Neural cell (in vitro differentiated cells): Measurements from ENCODE around the gene OR2A2. TPM values are rescaled to one million over a fixed set of nuclear protein-coding genes. Genes with fewer than 3 reads are reported as not detected.

Experiments
- H2AFZ ChIP-seq: fragments of 200-600, 300-800 bp; sonication (generic), shearing (Covaris generic); 2 replicates; pipeline ENCODE4 v1.6.0; 2014; ENCODE audit warnings: low read depth, mild to moderate bottlenecking, antibody characterized with exemption, low read length, moderate library complexity
- H3F3A ChIP-seq: fragments of 200-600 bp; shearing (Covaris generic); 2 replicates; pipeline ENCODE4 v1.6.1; 2016; ENCODE audit warnings: mild to moderate bottlenecking, moderate library complexity, mixed read lengths, antibody characterized with exemption, low read length; ENCODE audit not compliant: insufficient read depth, poor library complexity, severe bottlenecking
- H3K27ac ChIP-seq: fragments of 200-600, 300-800 bp; sonication (generic), shearing (Covaris generic); 2 replicates; pipeline ENCODE4 v1.5.1; 2014; ENCODE audit warnings: mild to moderate bottlenecking, low read length, moderate library complexity
- H3K27me3 ChIP-seq: fragments of 300-800, 200-600 bp; sonication (generic), shearing (Covaris generic); 2 replicates; pipeline ENCODE4 v1.6.0; 2014; ENCODE audit warnings: mild to moderate bottlenecking, low read depth, low read length, moderate library complexity; ENCODE audit not compliant: insufficient read depth
- H3K36me3 ChIP-seq: fragments of 300-800, 200-600 bp; sonication (generic), shearing (Covaris generic); 2 replicates; pipeline ENCODE4 v1.5.1; 2014; ENCODE audit warnings: mild to moderate bottlenecking, antibody characterized with exemption, low read length, moderate library complexity; ENCODE audit not compliant: insufficient read depth
- H3K4me2 ChIP-seq: fragments of 300-800, 200-600 bp; sonication (generic), shearing (Covaris generic); 2 replicates; pipeline ENCODE4 v1.6.0; 2014; ENCODE audit warnings: mild to moderate bottlenecking, low read length
- H3K4me3 ChIP-seq: fragments of 300-800, 200-600 bp; sonication (generic), shearing (Covaris generic); 2 replicates; pipeline ENCODE4 v1.5.1; 2014; ENCODE audit warnings: mild to moderate bottlenecking, low read length, moderate library complexity
- H3K79me2 ChIP-seq: fragments of 200-600 bp; shearing (Covaris generic); replicated peaks from 2 replicates; pipeline ENCODE4 v1.6.0; 2014; ENCODE audit warnings: mild to moderate bottlenecking, low read length, moderate library complexity; ENCODE audit not compliant: insufficient read depth
- H3K9ac ChIP-seq: fragments of 300-800, 200-600 bp; sonication (generic), shearing (Covaris generic); 2 replicates; pipeline ENCODE4 v1.6.1; 2016; ENCODE audit warnings: mild to moderate bottlenecking, low read length, mixed read lengths
- H3K9me2 ChIP-seq: fragments of 200-600 bp; shearing (Covaris generic); 2 replicates; pipeline ENCODE4 v1.6.1; 2016; ENCODE audit warnings: mild to moderate bottlenecking, low read length, mixed read lengths; ENCODE audit not compliant: insufficient read depth
- H3K9me3 ChIP-seq: fragments of 200-600, 300-800 bp; sonication (generic), shearing (Covaris generic); 2 replicates; pipeline ENCODE4 v1.6.1; 2016; ENCODE audit warnings: mild to moderate bottlenecking, mixed run types, low read length, moderate library complexity, mixed read lengths
- H4K20me1 ChIP-seq: fragments of 200-600 bp; shearing (Covaris generic); 2 replicates; pipeline ENCODE4 v1.6.1; 2016; ENCODE audit warnings: mild to moderate bottlenecking, mixed run types; ENCODE audit not compliant: insufficient read depth
- EP300 ChIP-seq: fragments of 450-650 bp; conservative IDR thresholded peaks from 2 replicates; pipeline ENCODE4 v1.6.1; 2014; ENCODE audit warnings: antibody characterized with exemption, mild to moderate bottlenecking, moderate library complexity; ENCODE audit not compliant: poor library complexity, severe bottlenecking
- EZH2 ChIP-seq: fragments of 200-600, 300-800 bp; shearing (Covaris generic), sonication (generic); IDR thresholded peaks from 2 replicates; pipeline ENCODE4 v1.6.1; 2014; ENCODE audit warnings: antibody characterized with exemption, low read length, borderline replicate concordance, mild to moderate bottlenecking; ENCODE audit not compliant: insufficient read depth, poor library complexity, severe bottlenecking
- MXI1 ChIP-seq: fragments of 450-650 bp; conservative IDR thresholded peaks from 2 replicates; pipeline ENCODE4 v1.6.1; 2014; ENCODE audit warnings: antibody characterized with exemption, mild to moderate bottlenecking; ENCODE audit not compliant: poor library complexity, severe bottlenecking
- POLR2AphosphoS5 ChIP-seq: IDR thresholded peaks from 2 replicates; pipeline ENCODE4 v1.6.1; 2012
- RAD21 ChIP-seq: fragments of 450-650 bp; conservative IDR thresholded peaks from 2 replicates; pipeline ENCODE4 v1.6.1; 2014; ENCODE audit warnings: antibody characterized with exemption, mild to moderate bottlenecking, moderate library complexity
- SMC3 ChIP-seq: fragments of 450-650 bp; conservative IDR thresholded peaks from 2 replicates; pipeline ENCODE4 v1.6.1; 2014; ENCODE audit warnings: antibody characterized with exemption, mild to moderate bottlenecking, moderate library complexity; ENCODE audit not compliant: poor library complexity
- TAF1 ChIP-seq: IDR thresholded peaks from 2 replicates; pipeline ENCODE4 v1.6.1; 2012; ENCODE audit warnings: low read depth
- polyA plus RNA-seq: library from polyadenylated mRNA; depleted of rRNA; stranded (reverse); fragments of >200 nt; gene quantifications from 2 replicates; pipeline ENCODE4 v1.2.3, GENCODE V29; 2014
- TF ChIP-seq, protein P1 (sequence below): IDR thresholded peaks from 2 replicates; pipeline ENCODE4 v1.6.1; 2012; ENCODE audit warnings: borderline replicate concordance
- TF ChIP-seq, protein P2 (sequence below): fragments of 450-650 bp; IDR thresholded peaks from 2 replicates; pipeline ENCODE4 v1.5.1; 2014; ENCODE audit warnings: antibody characterized with exemption, mild to moderate bottlenecking, moderate library complexity; ENCODE audit not compliant: poor library complexity, severe bottlenecking

Gene OR2A2
- polyA plus RNA-seq, 1 donor from 2014 or later: not detected

DNA sequence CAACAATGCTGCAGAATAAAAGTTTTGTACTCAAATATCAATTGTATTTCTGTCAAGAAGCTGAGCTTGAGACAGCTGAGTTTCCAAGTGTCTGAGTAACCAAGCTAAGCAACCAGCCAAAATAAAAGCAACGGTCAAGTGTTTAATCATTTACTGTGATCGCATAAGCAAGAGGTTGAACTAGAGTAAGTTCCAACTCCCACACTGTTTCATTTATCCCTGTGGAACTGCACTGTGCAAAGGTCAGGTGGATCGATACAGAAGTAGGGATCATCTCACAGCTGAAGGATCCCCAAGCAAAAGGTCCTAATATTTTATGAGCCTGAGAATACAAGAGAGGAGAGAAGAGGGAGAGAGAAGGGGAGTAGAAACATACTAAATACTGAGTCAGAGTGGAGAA lies 35.0 kb downstream of the OR2A2 start:
- Histone ChIP-seq H3F3A (no peaks in the 10 kb centered on the region), H3K27ac (no peak overlapping the region), H3K9me2 (no peaks in the 10 kb centered on the region), H3K4me2 (no peak overlapping the region), H3K79me2 (no peaks in the 10 kb centered on the region), H3K4me3 (no peak overlapping the region), H2AFZ (no peak overlapping the region), H4K20me1 (no peaks in the 10 kb centered on the region), H3K9me3 (no peaks in the 10 kb centered on the region), H3K36me3 (no peaks in the 10 kb centered on the region), H3K9ac (no peak overlapping the region), H3K27me3 (no peaks in the 10 kb centered on the region)
- no peak for TF ChIP-seq EP300
- TF ChIP-seq RAD21: no peak
- TF ChIP-seq, protein P1, sequence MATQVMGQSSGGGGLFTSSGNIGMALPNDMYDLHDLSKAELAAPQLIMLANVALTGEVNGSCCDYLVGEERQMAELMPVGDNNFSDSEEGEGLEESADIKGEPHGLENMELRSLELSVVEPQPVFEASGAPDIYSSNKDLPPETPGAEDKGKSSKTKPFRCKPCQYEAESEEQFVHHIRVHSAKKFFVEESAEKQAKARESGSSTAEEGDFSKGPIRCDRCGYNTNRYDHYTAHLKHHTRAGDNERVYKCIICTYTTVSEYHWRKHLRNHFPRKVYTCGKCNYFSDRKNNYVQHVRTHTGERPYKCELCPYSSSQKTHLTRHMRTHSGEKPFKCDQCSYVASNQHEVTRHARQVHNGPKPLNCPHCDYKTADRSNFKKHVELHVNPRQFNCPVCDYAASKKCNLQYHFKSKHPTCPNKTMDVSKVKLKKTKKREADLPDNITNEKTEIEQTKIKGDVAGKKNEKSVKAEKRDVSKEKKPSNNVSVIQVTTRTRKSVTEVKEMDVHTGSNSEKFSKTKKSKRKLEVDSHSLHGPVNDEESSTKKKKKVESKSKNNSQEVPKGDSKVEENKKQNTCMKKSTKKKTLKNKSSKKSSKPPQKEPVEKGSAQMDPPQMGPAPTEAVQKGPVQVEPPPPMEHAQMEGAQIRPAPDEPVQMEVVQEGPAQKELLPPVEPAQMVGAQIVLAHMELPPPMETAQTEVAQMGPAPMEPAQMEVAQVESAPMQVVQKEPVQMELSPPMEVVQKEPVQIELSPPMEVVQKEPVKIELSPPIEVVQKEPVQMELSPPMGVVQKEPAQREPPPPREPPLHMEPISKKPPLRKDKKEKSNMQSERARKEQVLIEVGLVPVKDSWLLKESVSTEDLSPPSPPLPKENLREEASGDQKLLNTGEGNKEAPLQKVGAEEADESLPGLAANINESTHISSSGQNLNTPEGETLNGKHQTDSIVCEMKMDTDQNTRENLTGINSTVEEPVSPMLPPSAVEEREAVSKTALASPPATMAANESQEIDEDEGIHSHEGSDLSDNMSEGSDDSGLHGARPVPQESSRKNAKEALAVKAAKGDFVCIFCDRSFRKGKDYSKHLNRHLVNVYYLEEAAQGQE: no peak
- no peak for TF ChIP-seq EZH2
- no peak for TF ChIP-seq MXI1
- TF ChIP-seq POLR2AphosphoS5: no peak
- TF ChIP-seq, protein P2, sequence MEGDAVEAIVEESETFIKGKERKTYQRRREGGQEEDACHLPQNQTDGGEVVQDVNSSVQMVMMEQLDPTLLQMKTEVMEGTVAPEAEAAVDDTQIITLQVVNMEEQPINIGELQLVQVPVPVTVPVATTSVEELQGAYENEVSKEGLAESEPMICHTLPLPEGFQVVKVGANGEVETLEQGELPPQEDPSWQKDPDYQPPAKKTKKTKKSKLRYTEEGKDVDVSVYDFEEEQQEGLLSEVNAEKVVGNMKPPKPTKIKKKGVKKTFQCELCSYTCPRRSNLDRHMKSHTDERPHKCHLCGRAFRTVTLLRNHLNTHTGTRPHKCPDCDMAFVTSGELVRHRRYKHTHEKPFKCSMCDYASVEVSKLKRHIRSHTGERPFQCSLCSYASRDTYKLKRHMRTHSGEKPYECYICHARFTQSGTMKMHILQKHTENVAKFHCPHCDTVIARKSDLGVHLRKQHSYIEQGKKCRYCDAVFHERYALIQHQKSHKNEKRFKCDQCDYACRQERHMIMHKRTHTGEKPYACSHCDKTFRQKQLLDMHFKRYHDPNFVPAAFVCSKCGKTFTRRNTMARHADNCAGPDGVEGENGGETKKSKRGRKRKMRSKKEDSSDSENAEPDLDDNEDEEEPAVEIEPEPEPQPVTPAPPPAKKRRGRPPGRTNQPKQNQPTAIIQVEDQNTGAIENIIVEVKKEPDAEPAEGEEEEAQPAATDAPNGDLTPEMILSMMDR: no peak
- TF ChIP-seq TAF1: no peak
- TF ChIP-seq SMC3: no peak

DNA sequence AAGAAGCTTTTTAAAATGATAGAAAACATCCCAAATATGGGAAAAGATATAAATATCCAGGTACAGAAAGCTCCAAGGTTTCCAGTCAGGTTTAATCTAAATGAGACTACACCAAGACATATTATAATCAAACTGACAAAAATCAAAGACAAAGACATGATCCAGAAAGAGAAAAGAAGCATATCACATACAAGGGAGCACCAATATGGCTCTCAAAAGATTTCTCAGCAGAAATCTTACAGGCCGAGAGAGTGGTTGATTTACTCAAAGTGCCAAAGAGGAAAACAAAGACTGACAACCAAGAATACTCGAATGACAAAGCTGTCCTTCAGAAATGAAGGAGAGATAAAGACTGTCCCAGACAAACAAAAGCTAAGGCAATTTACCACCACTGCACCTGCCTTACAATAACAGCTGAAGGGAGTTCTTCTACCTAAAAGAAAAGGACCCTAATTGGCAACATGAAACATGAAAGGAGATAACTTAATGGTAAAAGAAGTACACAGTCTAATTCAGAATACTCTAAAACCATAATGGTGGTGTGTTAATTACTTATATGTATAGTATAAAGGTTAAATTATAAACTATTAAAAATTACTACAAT lies 38.9 kb downstream of the OR2A2 start:
- Histone ChIP-seq H2AFZ (no peak overlapping the region), H3K9me3 (no peaks in the 10 kb centered on the region), H3K27me3 (no peaks in the 10 kb centered on the region), H4K20me1 (no peaks in the 10 kb centered on the region), H3K9me2 (no peaks in the 10 kb centered on the region), H3K4me2 (no peak overlapping the region), H3K36me3 (no peaks in the 10 kb centered on the region), H3K4me3 (no peak overlapping the region), H3K79me2 (no peaks in the 10 kb centered on the region), H3F3A (no peaks in the 10 kb centered on the region), H3K27ac (no peak overlapping the region), H3K9ac (no peak overlapping the region)
- TF ChIP-seq MXI1: no peak
- no peak for TF ChIP-seq EP300
- TF ChIP-seq RAD21: no peak
- no peak for TF ChIP-seq TAF1
- TF ChIP-seq SMC3: no peak
- TF ChIP-seq, protein P2: no peak
- no peak for TF ChIP-seq POLR2AphosphoS5
